ENCODE results near the gene DLX6.

- no peak for TF ChIP-seq POLR2A (IDR thresholded peaks at IDR 0.05)
- no peak for TF ChIP-seq CTCF (IDR thresholded peaks at IDR 0.05)
Measured at GRCh38 chr7:97015756-97016380, 10.5 kb downstream of the DLX6 start.
